T-helper 22 cell (primary cell): Measurements from ENCODE around the gene PSMA8.
"Not testable (repeated sequence)": the region's sequence is repeated elsewhere in the genome, so short reads cannot be mapped to it uniquely, and the experiment has no call there.

ENCODE experiments used
- DNase-seq: peaks from one replicate; pipeline ENCODE4 v3.0.0-alpha.2; 2020; ENCODE audit warnings: low read depth

Gene PSMA8

DNA sequence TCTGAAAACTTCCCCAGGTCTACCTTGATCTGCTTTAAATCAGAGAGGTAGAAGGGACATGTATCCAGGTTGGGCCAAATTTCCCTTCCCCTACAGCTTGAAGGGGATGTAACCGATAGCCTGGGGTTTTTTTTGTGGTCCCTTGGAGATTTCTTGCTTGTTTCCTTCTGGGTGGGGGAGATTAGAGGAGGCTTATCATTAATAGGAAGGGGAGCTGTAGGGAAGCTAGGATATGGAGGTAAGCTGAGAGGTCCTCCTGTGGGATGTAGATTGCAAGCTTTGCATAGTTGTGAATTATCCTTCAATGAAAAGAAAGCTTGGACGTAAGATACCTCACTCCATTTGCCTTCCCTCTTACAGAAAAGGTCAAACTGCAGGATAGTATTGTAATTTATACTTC, 103.7 kb downstream of the PSMA8 start:
- DNase-seq: not testable (repeated sequence)

DNA sequence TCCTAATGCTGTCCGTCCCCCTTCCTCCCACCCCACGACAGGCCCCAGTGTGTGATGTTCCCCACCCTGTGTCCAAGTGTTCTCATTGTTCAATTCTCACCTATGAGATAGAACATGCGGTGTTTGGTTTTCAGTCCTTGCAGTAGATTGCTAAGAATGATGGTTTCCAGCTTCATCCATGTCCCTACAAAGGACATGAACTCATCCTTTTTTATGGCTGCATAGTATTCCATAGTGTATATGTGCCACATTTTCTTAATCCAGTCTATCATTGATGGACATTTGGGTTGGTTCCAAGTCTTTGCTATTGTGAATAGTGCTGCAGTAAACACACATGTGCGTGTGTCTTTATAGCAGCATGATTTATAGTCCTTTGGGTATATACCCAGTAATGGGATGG, 105.0 kb downstream of the PSMA8 start:
- DNase-seq: not testable (repeated sequence)

DNA sequence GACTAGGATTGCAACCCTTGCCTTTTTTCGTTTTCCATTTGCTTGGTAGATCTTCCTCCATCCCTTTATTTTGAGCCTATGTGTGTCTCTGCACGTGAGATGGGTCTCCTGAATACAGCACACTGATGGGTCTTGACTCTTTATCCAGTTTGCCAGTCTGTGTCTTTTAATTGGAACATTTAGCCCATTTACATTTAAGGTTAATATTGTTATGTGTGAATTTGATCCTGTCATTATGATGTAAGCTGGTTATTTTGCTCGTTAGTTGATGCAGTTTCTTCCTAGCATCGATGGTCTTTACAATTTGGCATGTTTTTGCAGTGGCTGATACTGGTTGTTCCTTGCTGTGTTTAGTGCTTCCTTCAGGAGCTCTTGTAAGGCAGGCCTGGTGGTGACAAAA, 108.7 kb downstream of the PSMA8 start:
- DNase-seq: not testable (repeated sequence)
